MCF 10A (cell line): ENCODE data around the gene CARS2. TPM values are rescaled to one million over a fixed set of nuclear protein-coding genes. Genes with fewer than 3 reads are reported as not detected.

ENCODE experiments used
- BruUV-seq: library from RNA; stranded (reverse); fragments of 400-500 nt; replicated peaks from 2 replicates; lab custom pipeline; 2021; lab: Mats Ljungman, UMichigan
- CTCF ChIA-PET: fragments of 300-600 bp; sonication (Branson Sonifier 250); formaldehyde crosslinking; extraction: SDS; loops from one replicate; lab custom pipeline; 2021; ENCODE audit warnings: antibody characterized with exemption, inconsistent platforms; lab: Yijun Ruan, JAX
- POLR2A ChIA-PET: fragments of 300-600, 350-650 bp; sonication (Branson Sonifier 250); formaldehyde crosslinking; extraction: SDS; loops from one replicate; lab custom pipeline; 2020; ENCODE audit warnings: antibody characterized with exemption, inconsistent platforms; lab: Yijun Ruan, JAX
- DNase-seq: peaks from one replicate; pipeline ENCODE4 v3.0.0-alpha.2; 2018; ENCODE audit not compliant: unreplicated experiment
- H3K27ac Mint-ChIP-seq: one replicate; pipeline ENCODE4 v1.8.0; 2022; ENCODE audit warnings: mild to moderate bottlenecking, low read depth, mixed read lengths; ENCODE audit not compliant: unreplicated experiment
- H3K27me3 Mint-ChIP-seq: one replicate; pipeline ENCODE4 v1.8.0; 2022; ENCODE audit warnings: mixed read lengths; ENCODE audit not compliant: insufficient read depth, unreplicated experiment
- H3K36me3 Mint-ChIP-seq: one replicate; pipeline ENCODE4 v1.8.0; 2022; ENCODE audit warnings: mild to moderate bottlenecking, moderate library complexity, mixed read lengths; ENCODE audit not compliant: insufficient read depth, unreplicated experiment
- H3K4me1 Mint-ChIP-seq: one replicate; pipeline ENCODE4 v1.8.0; 2022; ENCODE audit warnings: mixed read lengths; ENCODE audit not compliant: insufficient read depth, unreplicated experiment
- H3K4me3 Mint-ChIP-seq: one replicate; pipeline ENCODE4 v1.8.0; 2022; ENCODE audit warnings: mild to moderate bottlenecking, moderate library complexity, mixed read lengths; ENCODE audit not compliant: unreplicated experiment
- H3K9me3 Mint-ChIP-seq: one replicate; pipeline ENCODE4 v1.8.0; 2022; ENCODE audit warnings: mixed read lengths; ENCODE audit not compliant: unreplicated experiment
- intact Hi-C: fragments of 100-400 bp; cut with micrococcal nuclease; formaldehyde crosslinking; loops from 2 replicates; pipeline ENCODE4 v1.14.1; 2022
- total RNA-seq: library from RNA; stranded (reverse); gene quantifications from 2 replicates; pipeline ENCODE4 v1.2.3, GENCODE V29; 2022
- TF ChIP-seq, protein P1 (sequence below): fragments of 200-600 bp; IDR thresholded peaks from one replicate; pipeline ENCODE4 v1.8.0; 2022; ENCODE audit warnings: antibody characterized with exemption, mild to moderate bottlenecking; ENCODE audit not compliant: unreplicated experiment

Gene CARS2
- total RNA-seq, 1 experiment from 2014 or later, result 104 TPM

DNA sequence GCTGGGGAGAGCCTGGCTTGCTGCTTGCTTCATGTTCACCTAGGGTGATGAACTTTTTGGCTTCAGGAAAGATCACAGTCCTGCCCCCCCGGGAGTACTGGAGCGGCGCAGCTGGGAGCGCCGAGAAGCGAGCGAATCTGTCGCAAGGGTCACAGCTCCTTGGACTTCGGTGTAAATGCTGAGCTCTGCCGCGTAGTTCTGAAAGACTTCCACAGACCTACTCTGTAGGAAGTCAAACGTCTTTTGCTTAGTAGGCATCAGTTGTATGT, 10.3 kb upstream of the CARS2 start:
- H3K9me3 Mint-ChIP-seq, result no peaks in the 10 kb centered on the region
- CTCF ChIA-PET, result interaction anchor here (0.6 to 1.6 kb wide), 5 partner anchors 12 to 104 kb away, joined by 3 to 5 read pairs (median 3); no protein-coding TSS in a partner anchor
- H3K27me3 Mint-ChIP-seq, result no peaks in the 10 kb centered on the region
- H3K4me3 Mint-ChIP-seq, result peak overlapping the region; percentile 92
- no peaks in the 10 kb centered on the region for H3K4me1 Mint-ChIP-seq
- POLR2A ChIA-PET, result interaction anchor here (0.8 to 5.4 kb wide), 14 partner anchors 12 to 936 kb away, joined by 3 to 125 read pairs (median 4); partner anchors contain the start of genes ANKRD10, CARS2, NAXD and RAB20
- H3K27ac Mint-ChIP-seq, result peak overlapping the region; percentile 91
- TF ChIP-seq, protein P1, sequence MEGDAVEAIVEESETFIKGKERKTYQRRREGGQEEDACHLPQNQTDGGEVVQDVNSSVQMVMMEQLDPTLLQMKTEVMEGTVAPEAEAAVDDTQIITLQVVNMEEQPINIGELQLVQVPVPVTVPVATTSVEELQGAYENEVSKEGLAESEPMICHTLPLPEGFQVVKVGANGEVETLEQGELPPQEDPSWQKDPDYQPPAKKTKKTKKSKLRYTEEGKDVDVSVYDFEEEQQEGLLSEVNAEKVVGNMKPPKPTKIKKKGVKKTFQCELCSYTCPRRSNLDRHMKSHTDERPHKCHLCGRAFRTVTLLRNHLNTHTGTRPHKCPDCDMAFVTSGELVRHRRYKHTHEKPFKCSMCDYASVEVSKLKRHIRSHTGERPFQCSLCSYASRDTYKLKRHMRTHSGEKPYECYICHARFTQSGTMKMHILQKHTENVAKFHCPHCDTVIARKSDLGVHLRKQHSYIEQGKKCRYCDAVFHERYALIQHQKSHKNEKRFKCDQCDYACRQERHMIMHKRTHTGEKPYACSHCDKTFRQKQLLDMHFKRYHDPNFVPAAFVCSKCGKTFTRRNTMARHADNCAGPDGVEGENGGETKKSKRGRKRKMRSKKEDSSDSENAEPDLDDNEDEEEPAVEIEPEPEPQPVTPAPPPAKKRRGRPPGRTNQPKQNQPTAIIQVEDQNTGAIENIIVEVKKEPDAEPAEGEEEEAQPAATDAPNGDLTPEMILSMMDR, result no peak
- intact Hi-C loops, result loop anchor here (10.0 kb wide), 1 partner anchor 339 kb away; no protein-coding TSS in a partner anchor
- no TSS peak for BruUV-seq
- DNase-seq, result peak; percentile 35
- H3K36me3 Mint-ChIP-seq, result peaks cover 26% of the 10 kb centered on the region

DNA sequence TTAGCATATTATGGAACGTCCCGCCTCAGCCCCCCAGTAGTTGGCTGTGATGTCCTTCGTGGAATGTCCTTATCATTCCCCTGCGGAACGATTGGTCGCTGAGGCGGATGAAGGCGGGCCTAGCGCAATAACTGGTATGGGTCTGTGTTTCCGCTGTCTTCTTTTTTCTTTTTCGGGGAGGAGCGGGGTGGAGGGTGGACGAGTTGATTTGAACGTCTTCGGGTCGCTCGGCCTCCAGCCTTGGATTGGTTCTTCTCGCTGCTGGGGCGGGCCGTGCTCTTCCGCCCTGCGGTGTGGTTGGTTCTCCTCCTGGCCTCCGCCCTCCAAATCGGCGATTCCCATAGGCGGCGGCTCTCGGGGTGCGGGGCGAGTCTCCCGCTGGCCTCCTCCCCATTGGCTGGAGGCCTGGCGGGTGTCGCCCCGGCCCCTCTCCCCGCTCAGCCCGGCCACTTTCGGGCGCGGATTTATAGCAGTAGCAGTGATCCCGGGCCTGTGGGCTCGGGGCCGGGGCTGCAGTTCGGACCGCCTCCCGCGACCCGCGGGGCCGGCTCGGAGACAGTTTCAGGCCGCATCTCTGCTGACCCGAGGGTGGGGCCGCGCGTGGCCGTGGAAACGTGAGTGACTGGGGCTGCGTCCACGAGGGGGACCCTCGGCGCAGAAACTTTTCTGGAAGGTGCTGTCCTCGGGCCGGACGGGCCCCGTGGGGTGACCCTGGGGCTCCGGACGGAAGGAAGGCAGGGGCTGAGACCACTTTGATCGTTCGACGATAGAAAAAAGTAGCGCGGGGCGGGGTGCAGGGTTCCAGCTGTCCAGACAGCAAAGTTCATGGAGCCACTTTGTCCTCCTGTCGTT, 9.7 kb upstream of the CARS2 start:
- ChIA-PET CTCF (interaction anchor here (0.5 to 1.6 kb wide), 7 partner anchors 8 to 118 kb away, joined by 3 to 6 read pairs (median 3); no protein-coding TSS in a partner anchor), POLR2A (interaction anchor here (0.5 to 5.4 kb wide), 38 partner anchors 8 to 1799 kb away, joined by 3 to 125 read pairs (median 4); partner anchors contain the start of genes ANKRD10, CARS2, NAXD and RAB20)
- BruUV-seq, result TSS peak; percentile 53
- intact Hi-C loops, result loop anchor here (1.0 to 10.0 kb wide), 4 partner anchors 104 to 339 kb away; partner anchors contain the start of gene ANKRD10
- no peaks in the 10 kb centered on the region for H3K4me1 Mint-ChIP-seq
- H3K9me3 Mint-ChIP-seq, result no peaks in the 10 kb centered on the region
- DNase-seq, result peak; percentile 100
- peak overlapping the region; percentile 91 for H3K27ac Mint-ChIP-seq
- peak overlapping the region; percentile 92 for H3K4me3 Mint-ChIP-seq
- H3K36me3 Mint-ChIP-seq, result peaks cover 26% of the 10 kb centered on the region
- TF ChIP-seq, protein P1, result peak; percentile 18
- no peaks in the 10 kb centered on the region for H3K27me3 Mint-ChIP-seq

DNA sequence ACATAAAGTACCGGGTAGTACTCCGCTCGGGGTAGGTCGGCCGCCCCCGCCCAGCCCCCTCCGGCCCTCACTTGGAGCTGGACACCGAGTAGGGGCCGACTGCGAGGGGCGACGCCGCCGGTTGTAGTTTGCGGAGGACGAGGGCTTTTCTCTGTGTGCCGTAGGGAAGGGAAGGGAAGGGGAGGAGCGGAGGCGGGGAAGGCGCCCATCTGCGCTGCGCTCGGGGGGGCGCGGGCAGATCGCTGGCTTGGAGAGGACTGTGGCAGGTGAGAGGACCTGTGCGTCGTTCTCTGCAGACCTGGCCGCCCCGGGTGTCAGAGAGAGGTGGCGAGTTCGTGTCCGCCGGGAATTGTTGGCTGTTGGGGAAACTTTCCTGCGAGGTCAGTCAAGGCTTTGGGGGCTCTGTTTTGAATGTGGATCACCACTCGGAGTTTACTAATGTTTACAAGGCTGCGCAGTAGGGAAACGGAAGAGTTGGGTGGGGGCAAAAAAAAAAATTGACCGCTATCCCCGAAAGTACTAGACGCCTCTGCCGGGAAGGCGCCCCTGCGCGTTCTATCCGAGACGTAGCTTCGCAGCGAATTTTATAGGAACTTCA, 9.0 kb upstream of the CARS2 start:
- ChIA-PET POLR2A (interaction anchor here (0.5 to 5.4 kb wide), 32 partner anchors 9 to 1799 kb away, joined by 3 to 125 read pairs (median 4); partner anchors contain the start of genes ANKRD10, CARS2, NAXD and RAB20), CTCF (interaction anchor here (0.6 to 1.5 kb wide), 3 partner anchors 31 to 118 kb away, joined by 3 to 6 read pairs (median 4); no protein-coding TSS in a partner anchor)
- Mint-ChIP-seq H3K27me3 (no peaks in the 10 kb centered on the region), H3K36me3 (peaks cover 25% of the 10 kb centered on the region), H3K27ac (peak overlapping the region; percentile 91), H3K9me3 (no peaks in the 10 kb centered on the region), H3K4me1 (no peaks in the 10 kb centered on the region), H3K4me3 (peak overlapping the region; percentile 92)
- TSS peak; percentile 60 for BruUV-seq
- TF ChIP-seq, protein P1, result no peak
- DNase-seq, result peak; percentile 49
- intact Hi-C loops, result loop anchor here (1.0 to 10.0 kb wide), 4 partner anchors 104 to 340 kb away; partner anchors contain the start of gene ANKRD10
